GM19043 (cell line): ENCODE results near the gene SHMT2.

Experiments used
- ATAC-seq: cut with Tn5 transposase; IDR thresholded peaks from one replicate; pipeline ENCODE4 v1.9.1; 2021; ENCODE audit warnings: low read depth; ENCODE audit not compliant: unreplicated experiment

The SHMT2 gene

GRCh38 chr12:57196439-57196838 lies 33.1 kb upstream of the SHMT2 start:
- no peak for ATAC-seq

DNA sequence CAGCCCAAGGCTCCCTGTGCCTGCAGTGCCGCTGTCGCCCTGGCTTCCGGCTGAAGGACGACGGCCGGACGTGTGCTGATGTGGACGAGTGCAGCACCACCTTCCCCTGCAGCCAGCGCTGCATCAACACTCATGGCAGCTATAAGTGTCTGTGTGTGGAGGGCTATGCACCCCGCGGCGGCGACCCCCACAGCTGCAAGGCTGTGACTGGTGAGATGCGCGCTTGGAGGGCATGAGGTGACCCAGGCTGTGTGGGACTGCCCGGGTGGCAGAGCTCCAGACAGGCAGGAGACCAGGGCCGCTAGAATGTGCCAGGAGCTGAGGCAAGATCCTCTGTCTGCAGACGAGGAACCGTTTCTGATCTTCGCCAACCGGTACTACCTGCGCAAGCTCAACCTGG lies 32.6 kb upstream of the SHMT2 start:
- no peak for ATAC-seq

DNA sequence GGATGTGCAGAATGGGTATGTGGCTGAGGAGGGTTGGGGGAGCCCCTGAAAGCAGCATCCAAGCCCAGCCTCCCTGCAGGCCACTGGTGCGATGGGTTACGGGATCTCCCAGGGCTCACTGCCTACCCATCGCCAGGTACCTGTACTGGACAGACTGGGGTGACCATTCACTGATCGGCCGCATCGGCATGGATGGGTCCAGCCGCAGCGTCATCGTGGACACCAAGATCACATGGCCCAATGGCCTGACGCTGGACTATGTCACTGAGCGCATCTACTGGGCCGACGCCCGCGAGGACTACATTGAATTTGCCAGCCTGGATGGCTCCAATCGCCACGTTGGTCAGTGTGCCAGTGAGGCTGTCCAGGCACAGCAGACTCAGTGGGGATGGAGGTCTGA lies 31.2 kb upstream of the SHMT2 start:
- ATAC-seq: no peak

GRCh38 chr12:57199191-57199590 lies 30.3 kb upstream of the SHMT2 start:
- ATAC-seq: no peak

DNA sequence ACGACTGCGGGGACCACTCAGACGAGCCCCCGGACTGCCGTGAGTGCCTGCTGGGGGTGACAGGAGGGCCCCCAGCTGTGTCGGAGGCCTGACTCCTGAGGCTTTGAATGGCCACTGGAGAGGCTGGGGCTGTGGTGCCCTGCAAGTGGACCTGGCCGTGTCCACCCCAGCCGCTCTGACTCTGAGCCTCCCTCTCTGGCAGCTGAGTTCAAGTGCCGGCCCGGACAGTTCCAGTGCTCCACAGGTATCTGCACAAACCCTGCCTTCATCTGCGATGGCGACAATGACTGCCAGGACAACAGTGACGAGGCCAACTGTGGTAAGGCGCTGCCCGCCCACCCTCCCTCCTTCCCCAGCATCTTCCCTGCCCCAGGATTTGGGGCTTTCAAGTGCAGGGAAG lies 29.0 kb upstream of the SHMT2 start:
- ATAC-seq: no peak

DNA sequence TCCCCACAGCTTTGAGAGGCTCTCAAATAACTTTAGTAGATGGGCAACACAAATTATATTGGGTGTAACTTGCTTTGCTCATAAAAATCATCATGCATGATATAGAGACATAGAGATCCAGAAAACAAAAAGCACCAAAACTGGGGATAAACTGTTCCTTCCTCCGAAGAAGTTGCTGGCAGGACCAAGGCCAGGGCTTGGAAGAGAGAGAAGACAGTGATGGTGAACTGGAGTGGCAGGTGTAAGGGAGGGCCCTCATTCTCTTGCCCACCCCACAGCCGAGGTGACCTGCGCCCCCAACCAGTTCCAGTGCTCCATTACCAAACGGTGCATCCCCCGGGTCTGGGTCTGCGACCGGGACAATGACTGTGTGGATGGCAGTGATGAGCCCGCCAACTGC lies 28.3 kb upstream of the SHMT2 start:
- no peak for ATAC-seq

- no peak for ATAC-seq
Measured at GRCh38 chr12:57201631-57202030, 27.9 kb upstream of the SHMT2 start.

DNA sequence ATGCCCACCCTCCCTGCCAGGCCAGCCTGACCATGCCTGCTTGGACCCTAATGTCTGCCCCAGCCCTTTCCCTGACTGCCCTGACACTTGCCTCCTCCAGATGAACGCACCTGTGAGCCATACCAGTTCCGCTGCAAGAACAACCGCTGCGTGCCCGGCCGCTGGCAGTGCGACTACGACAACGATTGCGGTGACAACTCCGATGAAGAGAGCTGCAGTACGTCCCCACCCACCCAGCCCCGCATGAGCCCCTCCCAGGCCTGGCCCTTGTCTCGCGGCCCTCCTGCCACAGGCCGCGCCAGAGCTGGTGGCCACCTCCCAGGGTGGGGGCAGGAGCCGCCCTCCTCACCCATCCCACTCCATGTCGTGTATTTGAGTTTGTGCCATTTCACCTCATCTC lies 27.2 kb upstream of the SHMT2 start:
- no peak for ATAC-seq

DNA sequence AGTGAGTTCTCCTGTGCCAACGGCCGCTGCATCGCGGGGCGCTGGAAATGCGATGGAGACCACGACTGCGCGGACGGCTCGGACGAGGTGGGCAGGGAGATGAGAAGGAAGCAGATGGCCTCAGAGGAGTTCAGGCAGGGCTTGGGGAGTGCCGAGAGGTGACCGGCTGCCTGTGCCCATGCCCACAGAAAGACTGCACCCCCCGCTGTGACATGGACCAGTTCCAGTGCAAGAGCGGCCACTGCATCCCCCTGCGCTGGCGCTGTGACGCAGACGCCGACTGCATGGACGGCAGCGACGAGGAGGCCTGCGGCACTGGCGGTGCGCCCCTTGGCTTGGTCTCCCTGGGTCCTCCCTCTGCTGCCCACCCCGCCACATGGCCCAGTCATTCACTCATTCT lies 26.3 kb upstream of the SHMT2 start:
- no peak for ATAC-seq

GRCh38 chr12:57203791-57204190 lies 25.7 kb upstream of the SHMT2 start:
- no peak for ATAC-seq

DNA sequence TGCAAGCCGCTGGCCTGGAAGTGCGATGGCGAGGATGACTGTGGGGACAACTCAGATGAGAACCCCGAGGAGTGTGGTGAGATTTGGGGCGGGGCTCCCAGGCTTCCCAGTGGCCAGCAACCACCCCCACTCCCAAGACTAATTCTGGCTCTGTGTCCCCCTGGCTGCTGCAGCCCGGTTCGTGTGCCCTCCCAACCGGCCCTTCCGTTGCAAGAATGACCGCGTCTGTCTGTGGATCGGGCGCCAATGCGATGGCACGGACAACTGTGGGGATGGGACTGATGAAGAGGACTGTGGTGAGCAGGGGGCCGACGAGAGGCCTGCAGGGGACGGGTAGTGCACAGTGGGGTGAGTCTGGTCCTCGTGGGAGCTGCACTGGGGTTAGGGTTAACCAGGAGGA lies 25.1 kb upstream of the SHMT2 start:
- no peak for ATAC-seq

GRCh38 chr12:57205186-57205585 lies 24.3 kb upstream of the SHMT2 start:
- no peak for ATAC-seq

DNA sequence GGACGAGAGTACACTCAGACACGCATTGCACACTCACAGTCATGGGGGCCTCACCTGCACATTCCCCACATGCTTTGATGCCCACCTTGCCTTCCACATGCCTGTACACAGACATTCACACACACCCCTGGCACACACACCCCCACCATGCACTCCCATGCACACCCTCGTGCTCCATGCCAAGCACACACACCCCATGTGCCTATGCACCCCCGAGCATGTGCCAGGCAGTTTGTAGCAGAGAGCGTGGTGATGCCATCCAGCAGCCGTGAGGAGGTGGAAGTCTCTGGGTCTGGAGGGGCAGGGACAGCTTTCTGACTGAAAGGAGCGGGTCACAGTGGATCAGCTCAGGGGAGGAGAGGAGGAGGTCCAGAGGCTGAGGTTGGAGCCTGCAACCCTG lies 23.6 kb upstream of the SHMT2 start:
- ATAC-seq: no peak

DNA sequence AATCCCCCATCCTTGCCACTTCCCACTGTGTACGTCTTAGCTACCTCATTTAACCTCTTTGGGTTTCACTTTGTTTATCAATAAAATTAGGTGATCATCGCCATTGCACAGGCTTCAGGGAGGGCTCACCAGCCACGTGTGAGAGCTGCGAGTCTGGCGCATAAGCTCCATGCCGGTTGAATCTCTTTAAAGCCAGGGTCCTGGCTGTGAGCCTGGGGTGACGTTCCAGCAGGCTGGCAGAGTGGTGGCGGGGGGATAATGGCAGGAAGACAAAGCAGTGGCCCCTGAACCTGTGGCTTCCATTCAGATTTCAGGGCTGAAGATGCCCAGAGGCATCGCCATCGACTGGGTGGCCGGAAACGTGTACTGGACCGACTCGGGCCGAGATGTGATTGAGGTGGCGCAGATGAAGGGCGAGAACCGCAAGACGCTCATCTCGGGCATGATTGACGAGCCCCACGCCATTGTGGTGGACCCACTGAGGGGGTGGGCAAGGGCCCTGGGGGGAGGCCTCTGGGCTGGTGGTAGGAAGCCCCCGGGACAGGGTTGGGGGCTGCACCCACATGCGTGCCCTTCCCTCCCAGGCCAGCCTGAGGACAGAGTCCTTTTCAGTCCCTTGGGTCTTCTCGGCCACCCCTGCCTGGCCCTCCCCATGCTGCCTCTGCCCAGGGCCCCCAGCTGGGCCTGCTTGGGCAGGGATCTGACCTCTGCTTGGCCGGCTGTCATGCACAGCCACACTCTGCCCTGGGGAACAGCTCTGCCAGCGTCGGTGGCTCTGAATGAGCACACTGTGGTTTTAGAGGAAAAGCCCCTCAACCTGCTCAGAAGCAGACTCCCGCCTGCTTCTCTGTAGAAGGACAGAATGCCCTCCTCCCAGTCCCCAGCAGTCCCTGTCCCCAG lies 21.5 kb upstream of the SHMT2 start:
- no peak for ATAC-seq

DNA sequence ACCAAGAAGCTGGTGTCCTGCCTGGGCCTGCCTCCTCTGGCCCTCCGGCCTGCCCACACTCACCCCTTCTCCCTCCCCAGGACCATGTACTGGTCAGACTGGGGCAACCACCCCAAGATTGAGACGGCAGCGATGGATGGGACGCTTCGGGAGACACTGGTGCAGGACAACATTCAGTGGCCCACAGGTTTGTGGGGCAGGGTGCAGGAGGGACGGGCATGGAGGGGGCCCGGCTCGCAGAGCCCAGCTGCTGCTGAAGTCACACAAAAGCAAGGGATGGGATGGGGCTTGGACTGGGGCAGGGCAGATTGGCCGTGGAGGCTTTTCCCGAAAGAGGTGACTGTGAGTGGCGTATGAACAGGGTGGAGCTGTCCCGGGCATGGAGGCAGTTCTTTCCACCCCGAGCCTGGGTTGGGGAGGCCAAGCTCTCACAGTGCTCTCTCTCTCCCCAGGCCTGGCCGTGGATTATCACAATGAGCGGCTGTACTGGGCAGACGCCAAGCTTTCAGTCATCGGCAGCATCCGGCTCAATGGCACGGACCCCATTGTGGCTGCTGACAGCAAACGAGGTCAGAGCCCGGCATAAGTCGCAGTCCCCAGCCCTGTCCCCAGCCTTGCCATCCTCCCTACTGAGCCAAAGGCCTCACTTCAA lies 20.8 kb upstream of the SHMT2 start:
- no peak for ATAC-seq

DNA sequence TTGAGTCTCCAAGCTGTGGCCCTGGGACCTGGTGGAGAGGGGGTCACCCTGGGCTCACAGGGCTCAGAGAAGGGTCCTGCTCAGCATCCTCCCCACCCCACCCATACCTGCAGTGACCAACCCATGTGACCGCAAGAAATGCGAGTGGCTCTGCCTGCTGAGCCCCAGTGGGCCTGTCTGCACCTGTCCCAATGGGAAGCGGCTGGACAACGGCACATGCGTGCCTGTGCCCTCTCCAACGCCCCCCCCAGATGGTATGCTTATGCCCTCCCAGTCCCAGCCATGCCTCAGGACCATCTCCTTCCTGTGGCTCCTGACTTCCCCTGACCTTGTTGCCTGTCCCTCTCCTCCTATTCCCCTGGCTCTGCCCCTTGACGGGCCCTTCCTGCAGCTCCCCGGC lies 19.6 kb upstream of the SHMT2 start:
- no peak for ATAC-seq

DNA sequence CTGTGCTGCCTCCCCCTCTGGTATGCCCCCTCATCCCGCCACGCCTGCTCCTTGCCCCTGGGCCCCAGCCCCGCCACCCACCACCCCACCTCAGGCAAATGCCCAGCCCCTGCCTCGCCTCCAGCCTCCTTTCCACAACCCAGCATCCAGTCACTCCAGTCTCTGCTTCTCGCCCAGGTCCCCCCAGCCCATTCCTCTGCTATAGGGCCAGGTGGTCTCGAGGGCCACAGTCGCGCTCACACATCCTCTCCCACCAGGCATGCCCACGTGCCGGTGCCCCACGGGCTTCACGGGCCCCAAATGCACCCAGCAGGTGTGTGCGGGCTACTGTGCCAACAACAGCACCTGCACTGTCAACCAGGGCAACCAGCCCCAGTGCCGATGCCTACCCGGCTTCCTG lies 19.1 kb upstream of the SHMT2 start:
- no peak for ATAC-seq

DNA sequence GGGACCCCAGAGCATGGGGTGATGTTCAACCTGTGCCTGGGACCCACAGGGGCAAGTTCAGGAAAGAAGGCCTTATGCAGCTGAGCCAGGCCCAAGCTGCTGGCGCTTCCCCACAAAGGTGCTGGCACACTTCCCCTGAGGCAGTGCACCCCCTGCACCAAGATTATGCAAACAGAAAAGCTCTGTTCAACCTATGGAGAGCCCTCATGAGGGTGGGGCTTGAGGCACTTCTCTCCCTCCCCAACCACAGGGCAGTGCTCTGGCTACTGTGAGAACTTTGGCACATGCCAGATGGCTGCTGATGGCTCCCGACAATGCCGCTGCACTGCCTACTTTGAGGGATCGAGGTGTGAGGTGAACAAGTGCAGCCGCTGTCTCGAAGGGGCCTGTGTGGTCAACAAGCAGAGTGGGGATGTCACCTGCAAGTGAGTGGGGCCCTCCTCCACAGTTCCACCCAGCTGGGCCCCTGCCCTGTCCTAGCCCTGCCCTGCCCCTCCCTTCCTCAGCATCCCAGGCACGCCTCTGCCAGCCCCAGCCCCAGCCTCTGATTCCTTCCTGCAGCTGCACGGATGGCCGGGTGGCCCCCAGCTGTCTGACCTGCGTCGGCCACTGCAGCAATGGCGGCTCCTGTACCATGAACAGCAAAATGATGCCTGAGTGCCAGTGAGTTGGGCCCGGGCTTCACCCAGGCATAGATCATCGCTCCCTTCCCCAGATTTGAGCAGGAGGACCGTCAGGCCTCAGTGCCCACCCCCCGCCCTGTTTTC lies 18.4 kb upstream of the SHMT2 start:
- no peak for ATAC-seq

- ATAC-seq: no peak
Measured at GRCh38 chr12:57211791-57212700, 17.5 kb upstream of the SHMT2 start.

GRCh38 chr12:57212701-57213057 lies 16.8 kb upstream of the SHMT2 start:
- no peak for ATAC-seq
